ENCODE results near the gene IL15RA.

Gene IL15RA

GRCh38 chr10:5960070-5960972 lies 17.0 kb downstream of the IL15RA start:
- Histone ChIP-seq H3K4me3 (replicated peaks; ENCODE audit: insufficient read depth, low read length) (no peak overlapping the region), H3K27ac (replicated peaks) (no peak overlapping the region), H3K27me3 (ENCODE audit: insufficient read depth, poor library complexity, severe bottlenecking) (no peaks in the 10 kb centered on the region)
- DNase-seq (ENCODE audit: low read depth in 1 of 2, low spot score in 1 of 2), result no peak
- TF ChIP-seq REST (IDR thresholded peaks at IDR 0.05; ENCODE audit: insufficient replicate concordance, low read depth), result no peak
- no peak for TF ChIP-seq CTCF (IDR thresholded peaks at IDR 0.05; ENCODE audit: insufficient read depth, low read length)
- TF ChIP-seq SPI1 (IDR thresholded peaks at IDR 0.05; ENCODE audit: borderline replicate concordance, low read depth), result no peak
- no peak for TF ChIP-seq GABPA (IDR thresholded peaks at IDR 0.05; ENCODE audit: low read depth)
- no peak for TF ChIP-seq POLR2AphosphoS5 (IDR thresholded peaks at IDR 0.05; ENCODE audit: low read depth)

GRCh38 chr10:5959581-5960069 lies 17.7 kb downstream of the IL15RA start:
- no peak overlapping the region for H3K4me3 ChIP-seq (replicated peaks; ENCODE audit: insufficient read depth, low read length)
- H3K27ac ChIP-seq (replicated peaks), result no peak overlapping the region
- TF ChIP-seq POLR2AphosphoS5 (IDR thresholded peaks at IDR 0.05; ENCODE audit: low read depth), result no peak

GRCh38 chr10:5959142-5959541 lies 18.2 kb downstream of the IL15RA start:
- no peak overlapping the region for H3K27ac ChIP-seq (replicated peaks)
- TF ChIP-seq SPI1 (IDR thresholded peaks at IDR 0.05; ENCODE audit: borderline replicate concordance, low read depth) (no peak), GABPA (IDR thresholded peaks at IDR 0.05; ENCODE audit: low read depth) (no peak), CTCF (IDR thresholded peaks at IDR 0.05; ENCODE audit: insufficient read depth, low read length) (no peak), POLR2AphosphoS5 (IDR thresholded peaks at IDR 0.05; ENCODE audit: low read depth) (no peak), REST (IDR thresholded peaks at IDR 0.05; ENCODE audit: insufficient replicate concordance, low read depth) (no peak)
- no peak for DNase-seq (ENCODE audit: low read depth in 1 of 2, low spot score in 1 of 2)

More at GRCh38 chr10:5959581-5960069, 17.7 kb downstream of the IL15RA start:
- H3K27me3 ChIP-seq (ENCODE audit: insufficient read depth, poor library complexity, severe bottlenecking), result no peaks in the 10 kb centered on the region
- DNase-seq (ENCODE audit: low read depth in 1 of 2, low spot score in 1 of 2), result no peak

GRCh38 chr10:5958675-5959074 lies 18.7 kb downstream of the IL15RA start:
- TF ChIP-seq POLR2AphosphoS5 (IDR thresholded peaks at IDR 0.05; ENCODE audit: low read depth) (no peak), REST (IDR thresholded peaks at IDR 0.05; ENCODE audit: insufficient replicate concordance, low read depth) (no peak), SPI1 (IDR thresholded peaks at IDR 0.05; ENCODE audit: borderline replicate concordance, low read depth) (no peak), GABPA (IDR thresholded peaks at IDR 0.05; ENCODE audit: low read depth) (no peak), CTCF (IDR thresholded peaks at IDR 0.05; ENCODE audit: insufficient read depth, low read length) (no peak)
- H3K4me3 ChIP-seq (replicated peaks; ENCODE audit: insufficient read depth, low read length), result no peak overlapping the region
- no peaks in the 10 kb centered on the region for H3K27me3 ChIP-seq (ENCODE audit: insufficient read depth, poor library complexity, severe bottlenecking)
- DNase-seq (ENCODE audit: low read depth in 1 of 2, low spot score in 1 of 2), result no peak
- H3K27ac ChIP-seq (replicated peaks), result no peak overlapping the region

More at GRCh38 chr10:5959142-5959541, 18.2 kb downstream of the IL15RA start:
- H3K4me3 ChIP-seq (replicated peaks; ENCODE audit: insufficient read depth, low read length), result no peak overlapping the region
- H3K27me3 ChIP-seq (ENCODE audit: insufficient read depth, poor library complexity, severe bottlenecking), result no peaks in the 10 kb centered on the region
